ENCODE data around the gene MUC15.

The MUC15 gene

GRCh38 chr11:26522912-26523610 lies 49.0 kb downstream of the MUC15 start:
- no peak for DNase-seq (ENCODE audit: extremely low read depth, low read depth)
- peak; percentile 21 for TF ChIP-seq CTCF (IDR thresholded peaks at IDR 0.05; ENCODE audit: low read depth, low read length)

GRCh38 chr11:26519469-26519868 lies 52.6 kb downstream of the MUC15 start:
- TF ChIP-seq CTCF (IDR thresholded peaks at IDR 0.05; ENCODE audit: low read depth, low read length) = no peak
- no peak for DNase-seq (ENCODE audit: extremely low read depth, low read depth)

GRCh38 chr11:26512196-26512595 lies 59.9 kb downstream of the MUC15 start:
- no peak for TF ChIP-seq CTCF (IDR thresholded peaks at IDR 0.05; ENCODE audit: low read depth, low read length)
- DNase-seq (ENCODE audit: extremely low read depth, low read depth) = no peak

- no peak for DNase-seq (ENCODE audit: extremely low read depth, low read depth)
- TF ChIP-seq CTCF (IDR thresholded peaks at IDR 0.05; ENCODE audit: low read depth, low read length) = no peak
Measured at GRCh38 chr11:26510756-26511155, 61.3 kb downstream of the MUC15 start.

GRCh38 chr11:26510164-26510563 lies 61.9 kb downstream of the MUC15 start:
- no peak for DNase-seq (ENCODE audit: extremely low read depth, low read depth)
- TF ChIP-seq CTCF (IDR thresholded peaks at IDR 0.05; ENCODE audit: low read depth, low read length) = no peak

All from AG09319 (cell line).